Measurements from ENCODE around the gene STK32B. TPM values are rescaled to one million over a fixed set of nuclear protein-coding genes. Genes with fewer than 3 reads are reported as not detected.
"Not testable (repeated sequence)": the region's sequence is repeated elsewhere in the genome, so short reads cannot be mapped to it uniquely, and the experiment has no call there.

The STK32B gene
- total RNA-seq, 1 donor from 2014 or later: not detected

GRCh38 chr4:5261866-5262265, 210.6 kb downstream of the STK32B start:
- DNase-seq (ENCODE audit: low spot score): no peak
- no peaks in the 10 kb centered on the region for H3K4me1 Mint-ChIP-seq (ENCODE audit: low read depth)
- no peaks in the 10 kb centered on the region for H3K27me3 Mint-ChIP-seq (ENCODE audit: insufficient read depth)
- H3K36me3 Mint-ChIP-seq (ENCODE audit: low read depth): no peaks in the 10 kb centered on the region
- H3K27ac Mint-ChIP-seq: no peak overlapping the region
- intact Hi-C loops (cut with micrococcal nuclease): no loop called here
- H3K4me3 Mint-ChIP-seq: no peak overlapping the region
- H3K9me3 Mint-ChIP-seq: peaks cover 12% of the 10 kb centered on the region

GRCh38 chr4:5266991-5267390, 215.7 kb downstream of the STK32B start:
- Mint-ChIP-seq H3K4me3 (no peak overlapping the region), H3K9me3 (no peaks in the 10 kb centered on the region), H3K36me3 (ENCODE audit: low read depth) (no peaks in the 10 kb centered on the region), H3K27ac (no peak overlapping the region), H3K27me3 (ENCODE audit: insufficient read depth) (no peaks in the 10 kb centered on the region), H3K4me1 (ENCODE audit: low read depth) (no peaks in the 10 kb centered on the region)
- intact Hi-C loops (cut with micrococcal nuclease): no loop called here
- DNase-seq (ENCODE audit: low spot score): no peak

GRCh38 chr4:5267408-5267807, 216.1 kb downstream of the STK32B start:
- no peak for DNase-seq (ENCODE audit: low spot score)
- Mint-ChIP-seq H3K4me1 (ENCODE audit: low read depth) (no peaks in the 10 kb centered on the region), H3K4me3 (no peak overlapping the region), H3K9me3 (no peaks in the 10 kb centered on the region), H3K36me3 (ENCODE audit: low read depth) (no peaks in the 10 kb centered on the region), H3K27ac (no peak overlapping the region), H3K27me3 (ENCODE audit: insufficient read depth) (no peaks in the 10 kb centered on the region)
- intact Hi-C loops (cut with micrococcal nuclease): no loop called here

- H3K4me3 Mint-ChIP-seq: no peak overlapping the region
- H3K9me3 Mint-ChIP-seq: peaks cover 6% of the 10 kb centered on the region
- H3K27me3 Mint-ChIP-seq (ENCODE audit: insufficient read depth): no peaks in the 10 kb centered on the region
- H3K36me3 Mint-ChIP-seq (ENCODE audit: low read depth): no peaks in the 10 kb centered on the region
- no peak for DNase-seq (ENCODE audit: low spot score)
- no peaks in the 10 kb centered on the region for H3K4me1 Mint-ChIP-seq (ENCODE audit: low read depth)
- intact Hi-C loops (cut with micrococcal nuclease): no loop called here
- no peak overlapping the region for H3K27ac Mint-ChIP-seq
Measured at GRCh38 chr4:5276475-5277075, 225.3 kb downstream of the STK32B start.

GRCh38 chr4:5277079-5277478, 225.8 kb downstream of the STK32B start:
- Mint-ChIP-seq H3K27me3 (ENCODE audit: insufficient read depth) (no peaks in the 10 kb centered on the region), H3K9me3 (peaks cover 6% of the 10 kb centered on the region), H3K36me3 (ENCODE audit: low read depth) (no peaks in the 10 kb centered on the region), H3K4me3 (no peak overlapping the region), H3K4me1 (ENCODE audit: low read depth) (no peaks in the 10 kb centered on the region), H3K27ac (no peak overlapping the region)
- intact Hi-C loops (cut with micrococcal nuclease): no loop called here
- no peak for DNase-seq (ENCODE audit: low spot score)

- intact Hi-C loops (cut with micrococcal nuclease): no loop called here
- Mint-ChIP-seq H3K4me1 (ENCODE audit: low read depth) (no peaks in the 10 kb centered on the region), H3K9me3 (peaks cover 6% of the 10 kb centered on the region), H3K27ac (no peak overlapping the region), H3K36me3 (ENCODE audit: low read depth) (no peaks in the 10 kb centered on the region), H3K4me3 (no peak overlapping the region), H3K27me3 (ENCODE audit: insufficient read depth) (peaks cover 2% of the 10 kb centered on the region)
- DNase-seq (ENCODE audit: low spot score): no peak
Measured at GRCh38 chr4:5278213-5278612, 226.9 kb downstream of the STK32B start.

- H3K4me3 Mint-ChIP-seq; intact Hi-C loops (cut with micrococcal nuclease); H3K27me3 Mint-ChIP-seq (ENCODE audit: insufficient read depth); DNase-seq (ENCODE audit: low spot score); H3K4me1 Mint-ChIP-seq (ENCODE audit: low read depth); H3K36me3 Mint-ChIP-seq (ENCODE audit: low read depth); H3K27ac Mint-ChIP-seq; H3K9me3 Mint-ChIP-seq: not testable (repeated sequence)
Measured at GRCh38 chr4:5280069-5280468, 228.8 kb downstream of the STK32B start.

- intact Hi-C loops (cut with micrococcal nuclease): no loop called here
- Mint-ChIP-seq H3K36me3 (ENCODE audit: low read depth) (no peaks in the 10 kb centered on the region), H3K4me3 (no peak overlapping the region), H3K27me3 (ENCODE audit: insufficient read depth) (peaks cover 2% of the 10 kb centered on the region), H3K4me1 (ENCODE audit: low read depth) (no peaks in the 10 kb centered on the region), H3K9me3 (no peaks in the 10 kb centered on the region), H3K27ac (no peak overlapping the region)
- DNase-seq (ENCODE audit: low spot score): no peak
Measured at GRCh38 chr4:5280828-5281227, 229.5 kb downstream of the STK32B start.

GRCh38 chr4:5283837-5284236, 232.6 kb downstream of the STK32B start:
- H3K4me1 Mint-ChIP-seq (ENCODE audit: low read depth): no peaks in the 10 kb centered on the region
- intact Hi-C loops (cut with micrococcal nuclease): no loop called here
- DNase-seq (ENCODE audit: low spot score): no peak
- H3K4me3 Mint-ChIP-seq: no peak overlapping the region
- peaks cover 2% of the 10 kb centered on the region for H3K27me3 Mint-ChIP-seq (ENCODE audit: insufficient read depth)
- no peak overlapping the region for H3K27ac Mint-ChIP-seq
- no peaks in the 10 kb centered on the region for H3K9me3 Mint-ChIP-seq
- H3K36me3 Mint-ChIP-seq (ENCODE audit: low read depth): no peaks in the 10 kb centered on the region

GRCh38 chr4:5284517-5284916, 233.2 kb downstream of the STK32B start:
- no peak overlapping the region for H3K27ac Mint-ChIP-seq
- intact Hi-C loops (cut with micrococcal nuclease): no loop called here

GRCh38 chr4:5292101-5292500, 240.8 kb downstream of the STK32B start:
- Mint-ChIP-seq H3K27ac (no peak overlapping the region), H3K4me3 (no peak overlapping the region), H3K9me3 (peaks cover 11% of the 10 kb centered on the region), H3K4me1 (ENCODE audit: low read depth) (no peaks in the 10 kb centered on the region), H3K27me3 (ENCODE audit: insufficient read depth) (no peaks in the 10 kb centered on the region), H3K36me3 (ENCODE audit: low read depth) (no peaks in the 10 kb centered on the region)
- intact Hi-C loops (cut with micrococcal nuclease): no loop called here
- no peak for DNase-seq (ENCODE audit: low spot score)

More at GRCh38 chr4:5284517-5284916, 233.2 kb downstream of the STK32B start:
- Mint-ChIP-seq H3K4me1 (ENCODE audit: low read depth) (no peaks in the 10 kb centered on the region), H3K27me3 (ENCODE audit: insufficient read depth) (peaks cover 2% of the 10 kb centered on the region), H3K36me3 (ENCODE audit: low read depth) (no peaks in the 10 kb centered on the region), H3K9me3 (no peaks in the 10 kb centered on the region), H3K4me3 (no peak overlapping the region)
- DNase-seq (ENCODE audit: low spot score): no peak

GRCh38 chr4:5298000-5298787, 246.9 kb downstream of the STK32B start:
- H3K4me1 Mint-ChIP-seq (ENCODE audit: low read depth); H3K36me3 Mint-ChIP-seq (ENCODE audit: low read depth); DNase-seq (ENCODE audit: low spot score); H3K27ac Mint-ChIP-seq; H3K27me3 Mint-ChIP-seq (ENCODE audit: insufficient read depth); H3K4me3 Mint-ChIP-seq; intact Hi-C loops (cut with micrococcal nuclease): not testable (repeated sequence)
- H3K9me3 Mint-ChIP-seq: peaks cover 11% of the 10 kb centered on the region

- Mint-ChIP-seq H3K36me3 (ENCODE audit: low read depth) (no peaks in the 10 kb centered on the region), H3K9me3 (peaks cover 6% of the 10 kb centered on the region), H3K27me3 (ENCODE audit: insufficient read depth) (no peaks in the 10 kb centered on the region), H3K4me3 (no peak overlapping the region), H3K4me1 (ENCODE audit: low read depth) (no peaks in the 10 kb centered on the region), H3K27ac (no peak overlapping the region)
- intact Hi-C loops (cut with micrococcal nuclease): no loop called here
- DNase-seq (ENCODE audit: low spot score): no peak
Measured at GRCh38 chr4:5300283-5300682, 249.0 kb downstream of the STK32B start.
